ENCODE data around the gene CTNNA1. TPM values are rescaled to one million over a fixed set of nuclear protein-coding genes. Genes with fewer than 3 reads are reported as not detected.
A peak's percentile ranks its signal among the peaks of the same experiment; 100 is the strongest.
"Not testable (repeated sequence)": the region's sequence is repeated elsewhere in the genome, so short reads cannot be mapped to it uniquely, and the experiment has no call there.

Gene CTNNA1
- total RNA-seq, 3 donors from 2014 or later (not counting 1 experiment from before 2014, with no cell fraction given), result 34.4 to 53.0 (median 49.8) TPM

DNA sequence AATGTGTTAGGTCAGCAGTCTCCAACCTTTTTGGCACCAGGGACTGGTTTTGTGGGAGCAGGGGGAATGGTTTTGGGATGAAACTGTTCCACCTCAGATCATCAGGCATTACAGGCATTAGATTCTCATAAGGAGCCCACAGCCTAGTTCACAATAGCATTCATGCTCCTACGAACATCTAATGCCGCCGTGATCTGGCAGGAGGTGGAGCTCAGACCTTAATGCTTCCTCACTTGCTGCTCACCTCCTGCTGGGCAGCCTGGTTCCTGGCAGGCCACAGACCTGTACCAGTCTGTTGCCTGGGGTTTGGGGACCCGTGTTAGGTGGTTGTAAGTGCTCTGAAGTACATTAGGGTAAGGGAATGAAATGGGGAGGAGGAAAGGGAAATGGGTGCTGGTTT, 9.7 kb upstream of the CTNNA1 start:
- no peak overlapping the region for H3K4me3 ChIP-seq (ENCODE audit: low read length)
- ATAC-seq (no peak), DNase-seq (no peak)
- no peak overlapping the region for H3K4me3 Mint-ChIP-seq
- H3K36me3 ChIP-seq (ENCODE audit: control insufficient read depth, insufficient read depth, low read length), result no peaks in the 10 kb centered on the region
- peak overlapping the region in 1 of 2 donors; percentile 84 for H3K27ac Mint-ChIP-seq
- TF ChIP-seq, protein P1, sequence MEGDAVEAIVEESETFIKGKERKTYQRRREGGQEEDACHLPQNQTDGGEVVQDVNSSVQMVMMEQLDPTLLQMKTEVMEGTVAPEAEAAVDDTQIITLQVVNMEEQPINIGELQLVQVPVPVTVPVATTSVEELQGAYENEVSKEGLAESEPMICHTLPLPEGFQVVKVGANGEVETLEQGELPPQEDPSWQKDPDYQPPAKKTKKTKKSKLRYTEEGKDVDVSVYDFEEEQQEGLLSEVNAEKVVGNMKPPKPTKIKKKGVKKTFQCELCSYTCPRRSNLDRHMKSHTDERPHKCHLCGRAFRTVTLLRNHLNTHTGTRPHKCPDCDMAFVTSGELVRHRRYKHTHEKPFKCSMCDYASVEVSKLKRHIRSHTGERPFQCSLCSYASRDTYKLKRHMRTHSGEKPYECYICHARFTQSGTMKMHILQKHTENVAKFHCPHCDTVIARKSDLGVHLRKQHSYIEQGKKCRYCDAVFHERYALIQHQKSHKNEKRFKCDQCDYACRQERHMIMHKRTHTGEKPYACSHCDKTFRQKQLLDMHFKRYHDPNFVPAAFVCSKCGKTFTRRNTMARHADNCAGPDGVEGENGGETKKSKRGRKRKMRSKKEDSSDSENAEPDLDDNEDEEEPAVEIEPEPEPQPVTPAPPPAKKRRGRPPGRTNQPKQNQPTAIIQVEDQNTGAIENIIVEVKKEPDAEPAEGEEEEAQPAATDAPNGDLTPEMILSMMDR (IDR thresholded peaks at IDR 0.05), result no peak
- H3K27ac ChIP-seq (ENCODE audit: low read length), result no peak overlapping the region
- peaks cover 13 to 14% of the 10 kb centered on the region in 2 donors for H3K4me1 Mint-ChIP-seq
- H3K27me3 ChIP-seq (ENCODE audit: control insufficient read depth, insufficient read depth, low read length), result no peaks in the 10 kb centered on the region
- H3K4me1 ChIP-seq (ENCODE audit: control insufficient read depth, insufficient read depth, low read length), result peaks cover 3% of the 10 kb centered on the region
- H3K9me3 Mint-ChIP-seq, result no peaks in the 10 kb centered on the region
- 90% methylated on average over 4 of the region's 4 CpGs for WGBS (ENCODE audit: insufficient coverage)
- peaks cover 0 to 3% of the 10 kb centered on the region in 2 donors for H3K27me3 Mint-ChIP-seq (ENCODE audit: low read depth in 2 of 2)
- intact Hi-C loops (cut with micrococcal nuclease), result no loop called here
- no peaks in the 10 kb centered on the region for H3K36me3 Mint-ChIP-seq
- H3K9me3 ChIP-seq (ENCODE audit: control insufficient read depth, insufficient read depth, low read length), result no peaks in the 10 kb centered on the region

DNA sequence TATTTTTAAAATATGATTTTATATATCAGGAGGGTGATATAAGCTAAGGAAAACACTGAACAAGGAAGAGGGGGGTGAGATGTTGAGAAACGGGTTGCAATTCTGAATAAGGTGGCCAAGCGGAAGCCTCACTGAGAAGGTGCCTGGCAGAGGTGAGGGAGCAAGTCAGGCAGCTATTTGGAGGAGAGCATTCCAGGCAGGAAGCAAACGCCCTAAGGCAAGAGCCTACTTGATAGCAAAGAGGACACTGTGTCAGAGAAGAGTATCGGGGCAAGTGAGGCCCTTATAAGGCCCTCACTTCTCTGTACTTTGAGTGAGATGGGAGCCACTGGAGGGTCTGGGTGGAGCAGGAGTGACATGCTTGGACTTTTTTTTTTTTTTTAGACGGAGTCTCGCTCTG, 8.0 kb upstream of the CTNNA1 start:
- H3K4me1 Mint-ChIP-seq, result peaks cover 13 to 14% of the 10 kb centered on the region in 2 donors
- no peak overlapping the region for H3K27ac Mint-ChIP-seq
- peaks cover 0 to 2% of the 10 kb centered on the region in 2 donors for H3K27me3 Mint-ChIP-seq (ENCODE audit: low read depth in 2 of 2)
- Histone ChIP-seq H3K4me3 (ENCODE audit: low read length) (no peak overlapping the region), H3K9me3 (ENCODE audit: control insufficient read depth, insufficient read depth, low read length) (no peaks in the 10 kb centered on the region), H3K27me3 (ENCODE audit: control insufficient read depth, insufficient read depth, low read length) (no peaks in the 10 kb centered on the region), H3K36me3 (ENCODE audit: control insufficient read depth, insufficient read depth, low read length) (no peaks in the 10 kb centered on the region), H3K27ac (ENCODE audit: low read length) (no peak overlapping the region), H3K4me1 (ENCODE audit: control insufficient read depth, insufficient read depth, low read length) (peaks cover 3% of the 10 kb centered on the region)
- intact Hi-C loops (cut with micrococcal nuclease), result no loop called here
- H3K4me3 Mint-ChIP-seq, result no peak overlapping the region
- ATAC-seq (no peak), DNase-seq (no peak)
- H3K9me3 Mint-ChIP-seq, result no peaks in the 10 kb centered on the region
- TF ChIP-seq, protein P1 (IDR thresholded peaks at IDR 0.05), result no peak
- H3K36me3 Mint-ChIP-seq, result no peaks in the 10 kb centered on the region
- 95% methylated on average over 6 of the region's 6 CpGs for WGBS (ENCODE audit: insufficient coverage)

DNA sequence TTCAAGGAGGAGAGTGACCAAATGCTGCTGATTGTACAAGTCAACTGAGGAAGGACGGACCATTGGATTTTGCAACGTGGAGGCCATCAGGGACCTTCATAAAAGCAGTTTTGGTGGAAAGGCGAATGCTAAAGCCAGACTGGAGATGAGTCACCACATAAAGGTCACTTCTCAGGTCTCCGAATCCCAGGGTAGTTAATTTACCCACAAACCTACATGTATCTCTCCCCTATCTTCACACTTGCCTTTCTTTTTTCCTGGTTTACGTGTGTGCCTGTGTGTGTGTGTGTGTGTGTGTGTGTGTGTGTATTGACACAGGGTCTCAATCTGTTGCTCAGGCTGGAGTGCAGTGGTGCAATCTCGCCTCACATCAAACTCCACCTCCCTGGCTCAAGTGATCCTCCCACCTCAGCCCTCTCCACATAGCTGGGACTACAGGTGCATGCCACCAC, 4.6 kb upstream of the CTNNA1 start:
- DNase-seq (no peak), ATAC-seq (no peak)
- H3K4me1 Mint-ChIP-seq, result peaks cover 0 to 9% of the 10 kb centered on the region in 2 donors
- H3K27me3 Mint-ChIP-seq (ENCODE audit: low read depth in 2 of 2), result no peaks in the 10 kb centered on the region
- Histone ChIP-seq H3K4me1 (ENCODE audit: control insufficient read depth, insufficient read depth, low read length) (peaks cover 8% of the 10 kb centered on the region), H3K36me3 (ENCODE audit: control insufficient read depth, insufficient read depth, low read length) (no peaks in the 10 kb centered on the region), H3K4me3 (ENCODE audit: low read length) (no peak overlapping the region), H3K27me3 (ENCODE audit: control insufficient read depth, insufficient read depth, low read length) (no peaks in the 10 kb centered on the region), H3K27ac (ENCODE audit: low read length) (no peak overlapping the region), H3K9me3 (ENCODE audit: control insufficient read depth, insufficient read depth, low read length) (no peaks in the 10 kb centered on the region)
- 85% methylated on average over 5 of the region's 6 CpGs for WGBS (ENCODE audit: insufficient coverage)
- intact Hi-C loops (cut with micrococcal nuclease), result no loop called here
- H3K4me3 Mint-ChIP-seq, result no peak overlapping the region
- H3K9me3 Mint-ChIP-seq, result no peaks in the 10 kb centered on the region
- H3K27ac Mint-ChIP-seq, result no peak overlapping the region
- no peaks in the 10 kb centered on the region for H3K36me3 Mint-ChIP-seq
- TF ChIP-seq, protein P1 (IDR thresholded peaks at IDR 0.05), result no peak

DNA sequence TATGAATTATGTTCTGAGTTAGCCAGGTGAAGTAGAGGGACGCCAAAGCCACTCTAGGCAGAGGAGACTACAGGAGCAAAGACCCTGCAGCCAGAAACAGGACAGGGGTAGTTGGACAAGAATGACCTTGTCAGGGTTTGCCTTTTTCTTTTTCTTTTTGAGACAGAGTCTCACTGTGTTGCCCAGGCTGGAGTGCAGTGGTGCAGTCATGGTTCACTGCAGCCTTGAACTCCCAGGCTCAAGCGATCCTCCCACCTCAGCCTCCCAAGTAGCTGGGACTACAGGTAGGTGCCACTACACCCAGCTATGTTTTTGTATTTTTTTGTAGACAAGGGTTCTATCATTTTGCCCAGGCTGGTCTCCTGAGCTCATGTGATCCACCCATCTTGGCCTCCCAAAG, 1.9 kb upstream of the CTNNA1 start:
- peaks cover 14 to 27% of the 10 kb centered on the region in 2 donors for H3K4me1 Mint-ChIP-seq
- 93% methylated on average over 2 of the region's 2 CpGs for WGBS (ENCODE audit: insufficient coverage)
- H3K27me3 ChIP-seq (ENCODE audit: control insufficient read depth, insufficient read depth, low read length); DNase-seq; intact Hi-C loops (cut with micrococcal nuclease); H3K36me3 ChIP-seq (ENCODE audit: control insufficient read depth, insufficient read depth, low read length); H3K9me3 ChIP-seq (ENCODE audit: control insufficient read depth, insufficient read depth, low read length); ATAC-seq; H3K36me3 Mint-ChIP-seq; H3K4me3 Mint-ChIP-seq; H3K27ac ChIP-seq (ENCODE audit: low read length); H3K4me3 ChIP-seq (ENCODE audit: low read length); H3K9me3 Mint-ChIP-seq: not testable (repeated sequence)
- H3K27me3 Mint-ChIP-seq (ENCODE audit: low read depth in 2 of 2), result peaks cover 8 to 11% of the 10 kb centered on the region in 2 donors
- peak overlapping the region in 1 of 2 donors; percentile 81 for H3K27ac Mint-ChIP-seq
- H3K4me1 ChIP-seq (ENCODE audit: control insufficient read depth, insufficient read depth, low read length), result peaks cover 18% of the 10 kb centered on the region

Measured in natural killer cell (primary cell).